Measurements from ENCODE around the gene TRIM63. TPM values are rescaled to one million over a fixed set of nuclear protein-coding genes. Genes with fewer than 3 reads are reported as not detected.

The TRIM63 gene
- total RNA-seq, 3 donors from 2014 or later (not counting 1 experiment from before 2014, with no cell fraction given), result not detected

GRCh38 chr1:26099780-26100179 lies 32.4 kb upstream of the TRIM63 start:
- DNase-seq (no peak), ATAC-seq (no peak)
- Histone ChIP-seq H3K27me3 (ENCODE audit: control insufficient read depth, insufficient read depth, low read length) (no peaks in the 10 kb centered on the region), H3K4me3 (ENCODE audit: low read length) (no peak overlapping the region), H3K36me3 (ENCODE audit: control insufficient read depth, insufficient read depth, low read length) (no peaks in the 10 kb centered on the region), H3K27ac (ENCODE audit: low read length) (no peak overlapping the region), H3K4me1 (ENCODE audit: control insufficient read depth, insufficient read depth, low read length) (no peaks in the 10 kb centered on the region), H3K9me3 (ENCODE audit: control insufficient read depth, insufficient read depth, low read length) (no peaks in the 10 kb centered on the region)
- WGBS (ENCODE audit: insufficient coverage), result 100% methylated on average over 2 of the region's 3 CpGs
- Mint-ChIP-seq H3K36me3 (no peaks in the 10 kb centered on the region), H3K27ac (no peak overlapping the region), H3K27me3 (ENCODE audit: low read depth in 2 of 2) (peaks cover 0 to 3% of the 10 kb centered on the region in 2 donors), H3K4me1 (no peaks in the 10 kb centered on the region), H3K9me3 (no peaks in the 10 kb centered on the region), H3K4me3 (no peak overlapping the region)
- intact Hi-C loops (cut with micrococcal nuclease), result loop anchor here (10.0 kb wide), 1 partner anchor 295 kb away; no protein-coding TSS in a partner anchor
- TF ChIP-seq CTCF (IDR thresholded peaks at IDR 0.05), result no peak

GRCh38 chr1:26098602-26099001 lies 31.2 kb upstream of the TRIM63 start:
- Mint-ChIP-seq H3K4me3 (no peak overlapping the region), H3K27ac (no peak overlapping the region), H3K9me3 (no peaks in the 10 kb centered on the region), H3K36me3 (no peaks in the 10 kb centered on the region), H3K27me3 (ENCODE audit: low read depth in 2 of 2) (peaks cover 2 to 3% of the 10 kb centered on the region in 2 donors), H3K4me1 (no peaks in the 10 kb centered on the region)
- Histone ChIP-seq H3K27me3 (ENCODE audit: control insufficient read depth, insufficient read depth, low read length) (no peaks in the 10 kb centered on the region), H3K27ac (ENCODE audit: low read length) (no peak overlapping the region), H3K4me1 (ENCODE audit: control insufficient read depth, insufficient read depth, low read length) (no peaks in the 10 kb centered on the region), H3K9me3 (ENCODE audit: control insufficient read depth, insufficient read depth, low read length) (no peaks in the 10 kb centered on the region), H3K4me3 (ENCODE audit: low read length) (no peak overlapping the region), H3K36me3 (ENCODE audit: control insufficient read depth, insufficient read depth, low read length) (no peaks in the 10 kb centered on the region)
- DNase-seq, result no peak
- no peak for ATAC-seq
- 100% methylated on average over 2 of the region's 4 CpGs for WGBS (ENCODE audit: insufficient coverage)
- intact Hi-C loops (cut with micrococcal nuclease), result no loop called here
- no peak for TF ChIP-seq CTCF (IDR thresholded peaks at IDR 0.05)

DNA sequence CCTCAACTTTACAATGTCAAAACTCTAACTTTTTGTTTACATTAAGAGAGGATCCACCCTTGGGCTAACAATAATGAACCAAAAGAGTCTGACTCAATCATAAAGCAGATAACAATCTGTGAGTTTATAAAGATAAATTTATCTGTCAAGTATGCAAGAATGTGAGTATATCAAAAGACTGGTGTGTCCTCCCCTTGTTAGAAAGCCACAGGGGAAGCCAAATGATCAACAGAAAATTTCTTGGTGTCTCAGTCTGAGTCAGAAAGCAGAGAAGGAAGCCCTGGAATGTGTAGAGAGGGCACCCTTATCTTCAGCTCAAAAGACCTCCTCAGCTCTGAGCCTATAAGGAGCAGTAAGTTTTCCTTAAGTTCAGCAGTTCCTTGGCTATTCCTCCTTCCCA lies 30.3 kb upstream of the TRIM63 start:
- intact Hi-C loops (cut with micrococcal nuclease), result no loop called here
- H3K27ac Mint-ChIP-seq, result no peak overlapping the region
- H3K4me1 Mint-ChIP-seq, result no peaks in the 10 kb centered on the region

More for the DNA sequence above, 30.3 kb upstream of the TRIM63 start:
- no peak overlapping the region for H3K4me3 Mint-ChIP-seq
- Histone ChIP-seq H3K27ac (ENCODE audit: low read length) (no peak overlapping the region), H3K9me3 (ENCODE audit: control insufficient read depth, insufficient read depth, low read length) (no peaks in the 10 kb centered on the region), H3K27me3 (ENCODE audit: control insufficient read depth, insufficient read depth, low read length) (no peaks in the 10 kb centered on the region), H3K36me3 (ENCODE audit: control insufficient read depth, insufficient read depth, low read length) (no peaks in the 10 kb centered on the region), H3K4me3 (ENCODE audit: low read length) (no peak overlapping the region), H3K4me1 (ENCODE audit: control insufficient read depth, insufficient read depth, low read length) (no peaks in the 10 kb centered on the region)
- H3K36me3 Mint-ChIP-seq, result no peaks in the 10 kb centered on the region
- no peaks in the 10 kb centered on the region for H3K9me3 Mint-ChIP-seq
- no peak for TF ChIP-seq CTCF (IDR thresholded peaks at IDR 0.05)
- DNase-seq (no peak), ATAC-seq (no peak)
- H3K27me3 Mint-ChIP-seq (ENCODE audit: low read depth in 2 of 2), result peaks cover 3 to 11% of the 10 kb centered on the region in 2 donors
